DMS53 treated with DMSO at 0.1 percent for 48 hours (cell line): Measurements from ENCODE around the gene NDUFS5.
"Not testable (repeated sequence)": the region's sequence is repeated elsewhere in the genome, so short reads cannot be mapped to it uniquely, and the experiment has no call there.

ENCODE experiments used
- DNase-seq: peaks from one replicate; lab custom pipeline; 2025; ENCODE audit not compliant: unreplicated experiment; lab: John Stamatoyannopoulos, UW

The NDUFS5 gene

DNA sequence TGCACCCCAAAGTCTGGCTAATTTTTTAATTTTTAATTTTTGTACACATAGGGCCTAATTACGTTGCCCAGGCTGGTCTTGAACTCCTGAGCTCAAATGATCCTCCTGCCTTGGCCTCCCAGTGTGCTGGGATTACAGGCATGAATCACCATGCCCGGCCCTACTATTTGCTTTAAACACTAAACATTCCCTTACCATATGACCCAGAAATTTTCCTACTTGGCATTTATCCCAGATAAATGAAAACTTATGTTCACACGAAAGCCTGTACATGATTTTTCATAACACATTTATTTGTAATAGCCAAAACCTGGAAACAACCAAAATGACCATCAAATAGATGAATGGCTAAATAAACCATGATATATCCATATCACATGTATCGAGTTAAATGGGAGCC, 35.8 kb downstream of the NDUFS5 start:
- DNase-seq = no peak

DNA sequence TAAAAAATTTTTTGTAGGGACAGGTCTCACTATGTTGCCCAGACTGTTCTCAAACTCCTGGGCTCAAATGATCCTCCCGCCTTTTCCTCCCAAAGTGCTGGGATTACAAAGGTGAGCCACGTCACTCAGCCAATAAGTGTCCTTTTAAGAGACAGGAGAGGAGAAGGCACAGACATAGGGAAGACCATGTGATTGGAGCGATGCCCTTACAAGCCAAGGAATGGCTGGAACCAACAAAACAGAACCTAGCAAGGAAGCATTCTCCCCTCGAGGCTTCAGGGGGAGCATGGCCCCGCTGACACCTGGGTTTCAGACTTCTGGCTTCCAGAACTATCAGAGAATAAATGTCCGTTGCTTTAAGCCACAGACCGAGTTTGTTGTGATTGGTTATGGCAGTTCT, 37.0 kb downstream of the NDUFS5 start:
- no peak for DNase-seq

DNA sequence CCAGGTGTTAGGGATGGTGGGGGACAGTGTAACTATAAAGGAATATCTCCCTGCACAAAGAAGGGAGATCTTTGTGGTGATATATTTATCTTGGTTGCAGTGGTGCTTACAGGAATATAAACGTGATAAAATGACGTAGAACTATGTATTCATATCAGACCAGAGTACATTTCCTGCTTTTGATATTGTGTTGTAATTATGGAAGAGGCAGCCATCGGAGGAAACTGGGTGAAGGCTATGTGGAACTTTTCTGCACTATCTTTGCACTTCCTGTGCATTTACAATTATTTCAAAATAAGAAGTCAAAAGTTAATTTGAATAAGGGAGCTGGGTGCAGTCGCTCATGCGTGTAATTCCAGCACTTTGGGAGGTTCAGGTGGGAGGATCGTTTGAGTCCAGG, 37.6 kb downstream of the NDUFS5 start:
- DNase-seq = no peak

DNA sequence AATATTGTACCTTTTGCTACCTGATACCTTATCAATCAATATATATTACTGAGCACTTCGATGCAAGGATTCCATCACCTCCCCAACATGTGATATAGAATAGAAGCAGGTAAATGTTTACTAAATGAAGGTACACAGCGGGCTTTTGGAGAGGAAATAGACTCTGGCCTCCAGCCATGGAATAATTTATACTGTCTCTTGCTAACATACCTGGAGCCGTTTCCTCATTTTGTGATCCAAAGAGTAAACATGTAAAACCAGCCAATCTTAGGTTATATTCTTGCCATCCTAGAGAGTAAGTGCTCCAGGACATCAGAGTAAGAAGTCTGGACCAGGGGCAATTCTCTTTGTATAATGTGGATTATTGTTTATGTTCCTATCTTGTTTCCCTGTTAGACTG, 39.4 kb downstream of the NDUFS5 start:
- no peak for DNase-seq

DNA sequence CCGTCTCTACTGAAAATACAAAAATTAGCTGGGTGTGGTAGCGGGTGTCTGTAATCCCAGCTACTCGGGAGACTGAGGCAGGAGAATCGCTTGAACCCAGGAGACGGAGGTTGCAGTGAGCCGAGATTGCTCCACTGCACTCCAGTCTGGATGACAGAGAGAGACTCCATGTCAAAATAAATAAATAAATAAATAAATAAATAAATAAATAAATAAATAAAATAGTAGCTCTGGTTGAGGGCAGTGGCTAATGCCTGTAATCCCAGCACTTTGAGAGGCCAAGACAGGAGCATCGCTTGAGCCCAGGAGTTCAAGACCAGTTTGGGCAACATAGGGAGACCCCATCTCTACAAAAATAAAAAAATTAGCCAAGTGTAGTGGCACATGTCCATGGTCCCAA, 42.1 kb downstream of the NDUFS5 start:
- not testable (repeated sequence) for DNase-seq

DNA sequence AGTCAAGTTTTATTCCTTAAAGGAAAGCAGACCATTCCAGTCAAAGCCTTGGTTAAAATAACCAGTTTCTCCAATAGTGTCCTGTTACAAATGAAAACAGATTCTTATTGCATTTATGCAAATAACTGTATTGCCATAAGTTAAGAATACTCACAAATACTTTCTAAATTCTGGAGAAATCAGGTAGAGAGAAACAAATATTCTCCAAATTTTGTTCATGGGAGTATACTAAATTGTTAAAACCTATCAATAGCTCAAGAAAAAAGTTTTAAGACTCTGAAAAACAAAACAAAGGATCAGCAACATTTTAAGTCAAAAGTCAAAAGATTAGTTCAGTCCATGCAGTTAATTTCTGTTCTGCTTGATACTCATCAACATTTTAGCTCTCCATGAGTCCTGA, 45.4 kb downstream of the NDUFS5 start:
- not testable (repeated sequence) for DNase-seq

DNA sequence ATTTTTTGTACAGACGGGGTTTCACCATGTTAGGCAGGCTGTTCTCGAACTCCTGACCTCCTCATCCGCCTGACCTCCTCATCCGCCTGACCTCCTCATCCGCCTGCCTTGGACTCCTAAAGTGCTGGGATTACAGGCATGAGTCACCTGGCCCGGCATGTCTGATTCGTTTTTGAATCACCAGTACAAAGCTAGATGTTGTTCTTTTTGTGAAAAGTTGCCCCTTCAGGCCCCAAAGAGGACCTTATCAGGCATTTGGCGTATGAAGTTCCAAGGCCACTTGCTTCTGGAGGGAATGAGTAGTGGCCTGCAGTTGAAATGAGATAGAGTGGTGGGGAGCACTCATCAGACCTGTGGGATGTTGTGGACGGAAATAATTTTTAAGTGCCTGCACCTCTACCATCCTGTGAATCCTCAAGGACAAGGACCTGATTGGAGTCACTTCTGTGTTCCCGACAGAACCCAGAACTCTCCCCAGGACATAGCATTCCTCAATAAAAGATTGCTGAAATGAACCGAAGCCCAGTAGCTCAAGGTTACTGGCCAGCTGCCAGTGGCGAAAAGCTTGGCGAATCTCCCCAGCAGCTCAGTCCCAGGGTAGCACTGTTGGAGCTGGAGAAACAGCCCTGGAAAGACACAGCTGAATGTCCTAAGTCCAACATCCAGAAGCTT, 50.1 kb downstream of the NDUFS5 start:
- DNase-seq = no peak

DNA sequence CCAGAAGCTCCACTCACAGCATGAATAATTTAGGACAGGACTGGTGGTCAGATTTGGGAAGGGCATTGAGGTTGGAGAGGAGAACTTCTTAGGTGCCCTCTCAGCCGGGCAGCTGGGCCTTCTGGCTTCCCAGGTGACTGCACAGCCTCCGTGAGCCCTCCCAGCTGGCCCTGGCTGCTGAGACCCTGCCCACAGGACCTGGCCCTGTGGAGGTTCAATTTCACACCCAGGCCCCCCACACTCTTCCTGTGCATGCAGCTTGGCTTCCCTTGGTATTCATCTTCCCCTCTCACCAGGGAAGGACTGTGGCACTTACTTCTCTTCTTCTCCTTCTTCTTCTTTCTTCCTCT, 50.6 kb downstream of the NDUFS5 start:
- no peak for DNase-seq

DNA sequence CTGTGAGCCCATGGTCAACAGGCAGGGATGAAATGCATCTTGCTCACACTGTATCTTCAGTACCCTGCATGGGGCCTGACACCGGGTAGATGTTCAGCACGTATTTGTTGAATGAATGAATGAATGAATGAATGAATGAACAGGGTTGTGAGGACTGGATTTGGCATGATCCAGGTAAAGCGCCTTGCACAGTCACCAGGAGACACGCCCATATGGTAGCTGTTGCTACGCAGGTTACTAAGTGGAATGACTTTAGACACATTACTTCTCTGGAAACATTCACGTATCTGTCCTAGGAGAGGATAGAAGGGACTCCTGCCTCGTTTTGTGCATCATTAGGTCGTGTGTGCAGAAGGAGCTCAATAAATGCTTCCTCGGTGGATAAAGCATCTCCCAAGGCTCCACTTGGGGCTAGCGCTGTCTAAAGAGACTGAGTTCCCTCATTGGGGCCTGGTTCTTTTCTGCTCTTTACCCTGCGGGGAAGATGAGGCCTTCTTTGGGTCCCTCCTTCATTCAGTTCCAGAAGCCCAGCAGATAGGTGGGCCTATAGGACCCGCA, 54.2 kb downstream of the NDUFS5 start:
- DNase-seq = no peak

DNA sequence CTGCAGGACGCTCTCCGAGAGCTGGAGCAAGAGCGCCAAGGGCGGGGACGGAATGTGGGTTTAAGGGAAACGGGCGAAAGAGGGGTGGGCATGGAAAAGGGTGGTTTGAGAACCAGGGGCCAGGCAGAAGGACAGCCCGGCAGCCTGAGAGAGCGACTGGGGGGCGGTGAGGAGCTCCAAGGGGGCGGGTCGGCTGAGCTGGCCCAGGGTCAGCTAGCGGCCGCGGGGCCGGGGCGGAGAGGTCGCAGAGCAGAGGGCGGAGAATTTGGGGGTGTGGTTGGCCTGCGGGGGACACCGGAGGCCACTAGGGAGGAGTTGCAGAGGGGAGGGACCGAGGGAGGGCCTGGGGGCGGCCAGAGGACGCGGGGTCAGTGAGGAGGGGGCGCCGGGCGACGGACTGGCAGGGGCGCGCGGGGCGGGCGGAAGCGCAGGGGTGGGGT, 54.7 kb downstream of the NDUFS5 start:
- no peak for DNase-seq

DNA sequence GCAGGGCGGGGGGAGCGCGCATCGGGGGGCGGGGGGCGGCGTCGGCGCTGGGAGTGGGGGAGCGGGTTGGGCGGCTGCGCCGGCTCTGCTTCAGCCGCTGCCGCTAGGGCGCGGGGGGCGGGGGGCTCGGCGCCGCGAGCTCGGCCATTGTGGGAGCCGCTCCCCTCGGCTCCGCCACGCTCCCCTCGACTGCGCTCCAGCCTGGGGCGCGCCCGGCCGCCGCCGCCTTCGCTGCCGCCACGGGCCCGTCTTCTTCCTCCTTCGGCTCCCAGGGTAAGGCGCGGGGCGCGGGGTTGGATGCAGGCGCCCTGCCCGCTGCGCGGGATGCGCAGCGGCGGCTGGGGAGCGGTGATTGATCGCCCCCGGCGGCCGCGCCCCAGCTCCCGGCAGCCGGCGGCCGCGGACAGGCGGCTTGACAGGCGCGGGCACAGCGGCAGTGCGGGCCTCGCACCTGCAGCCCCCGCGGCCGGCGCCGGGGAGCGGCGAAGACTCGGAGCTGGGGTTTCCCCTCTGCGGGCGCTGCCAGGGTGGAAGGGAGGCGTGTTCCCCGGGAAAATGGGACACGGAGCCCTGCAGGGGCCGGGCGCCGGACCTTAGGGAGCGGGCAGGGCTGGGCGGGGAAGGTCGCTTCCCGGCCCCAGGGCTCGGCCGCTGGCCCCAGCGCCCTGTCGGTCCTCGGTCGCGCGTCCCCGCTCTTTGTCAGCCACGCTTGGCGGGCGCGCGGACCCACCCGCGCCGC, 55.3 kb downstream of the NDUFS5 start:
- no peak for DNase-seq

DNA sequence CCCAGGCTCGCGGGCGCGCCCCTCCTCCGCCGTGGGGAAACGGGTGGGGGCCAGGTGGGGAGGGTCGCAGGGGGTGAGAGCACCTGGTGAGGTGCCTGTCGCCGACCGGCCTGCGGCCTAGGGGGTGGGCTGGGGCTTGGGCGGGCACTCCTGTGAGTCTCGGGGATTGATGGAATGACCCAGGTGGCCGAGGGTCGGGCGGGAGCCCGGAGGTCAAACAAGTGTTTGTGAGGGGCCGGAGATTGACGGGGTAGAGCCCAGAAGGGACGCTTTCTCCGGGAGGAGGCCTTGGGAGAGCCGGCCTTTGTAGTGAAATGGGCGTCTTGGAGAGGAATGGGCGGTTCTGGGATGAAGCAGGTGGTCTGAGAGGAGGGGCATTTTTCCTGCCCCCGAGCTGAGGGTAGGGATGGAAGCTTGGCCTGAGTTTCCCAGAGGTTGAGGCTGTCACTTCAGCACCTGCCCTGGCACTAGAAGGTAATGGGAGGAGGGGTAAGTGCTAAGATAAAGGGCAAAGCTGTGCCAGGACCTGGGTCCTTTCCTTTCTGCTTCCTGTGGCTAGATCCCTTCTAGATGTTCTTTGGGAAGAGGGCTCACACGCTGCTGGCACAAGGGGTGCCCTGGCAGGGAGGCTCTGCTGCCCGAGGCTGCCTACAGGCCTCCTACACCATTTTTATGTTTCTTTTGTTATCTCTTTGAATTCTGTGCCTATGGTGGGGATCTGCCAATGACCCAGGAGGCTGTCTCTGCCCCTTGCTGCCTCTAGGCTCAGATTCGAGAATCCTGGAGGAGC, 56.1 kb downstream of the NDUFS5 start:
- no peak for DNase-seq

DNA sequence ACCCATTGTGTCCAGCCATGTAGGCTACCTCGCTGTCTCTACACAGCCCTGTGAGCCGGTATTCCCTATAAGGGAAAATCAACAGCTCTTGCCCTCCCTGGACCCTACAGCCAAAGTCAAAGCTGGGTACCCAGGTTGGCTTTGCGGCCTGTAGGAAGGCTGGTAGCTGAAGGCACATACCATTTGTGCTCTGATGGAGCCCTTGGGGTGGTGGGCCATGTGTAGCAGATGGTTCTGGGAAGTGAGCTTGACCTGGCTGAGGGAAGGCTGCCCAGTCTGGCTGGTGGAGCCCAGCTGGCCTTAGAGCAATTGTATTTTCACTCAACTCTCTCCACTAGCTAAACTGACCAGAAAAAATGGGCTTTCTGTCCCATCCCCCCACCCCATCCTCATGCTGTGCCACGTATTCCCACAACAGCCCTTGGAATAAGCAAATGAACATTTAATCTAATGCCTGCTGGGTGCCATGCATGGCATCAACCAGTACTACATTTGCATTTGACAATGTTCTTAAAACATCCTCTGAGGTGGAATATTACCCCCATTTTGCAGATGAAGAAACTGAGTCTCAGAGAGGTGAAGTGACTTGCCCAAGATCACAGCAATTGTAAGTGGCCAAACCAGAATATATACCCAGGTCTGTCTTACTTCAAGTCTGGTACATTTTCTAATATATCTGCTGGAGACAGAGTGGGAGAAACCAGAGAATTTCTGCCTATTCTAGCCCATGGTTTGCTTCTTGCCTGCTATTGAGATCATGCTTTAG, 56.8 kb downstream of the NDUFS5 start:
- no peak for DNase-seq

DNA sequence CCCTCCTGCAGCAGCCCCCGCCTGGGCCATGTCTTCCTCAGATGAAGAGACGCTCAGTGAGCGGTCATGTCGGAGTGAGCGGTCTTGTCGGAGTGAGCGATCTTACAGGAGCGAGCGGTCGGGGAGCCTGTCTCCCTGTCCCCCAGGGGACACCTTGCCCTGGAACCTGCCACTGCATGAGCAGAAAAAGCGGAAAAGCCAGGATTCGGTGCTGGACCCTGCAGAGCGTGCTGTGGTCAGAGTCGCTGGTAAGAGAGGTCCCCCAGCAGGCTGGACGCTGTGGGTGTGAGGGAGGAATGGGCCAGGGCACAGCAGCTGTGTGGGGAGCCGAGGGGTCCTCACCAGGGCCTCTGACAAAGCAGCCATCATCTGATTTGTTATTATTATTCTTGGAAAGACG, 58.0 kb downstream of the NDUFS5 start:
- no peak for DNase-seq
